B cell (primary cell): Measurements from ENCODE around the gene ZNF462. TPM values are rescaled to one million over a fixed set of nuclear protein-coding genes. Genes with fewer than 3 reads are reported as not detected.

Experiments used
- ATAC-seq: fragments of 200-7000 bp; cut with Tn5 transposase; one replicate; pipeline ENCODE4 v1.10.0; 2021; ENCODE audit warnings: low read depth, mild to moderate bottlenecking, moderate number of reproducible peaks, moderate library complexity
- CTCF ChIA-PET: fragments of 350-600 bp; sonication (Branson Sonifier 250); formaldehyde crosslinking; loops from one replicate; lab custom pipeline; 2021; ENCODE audit warnings: antibody characterized with exemption, inconsistent platforms; lab: Charles Lee
- POLR2A ChIA-PET: fragments of 350-600 bp; sonication (Branson Sonifier 250); formaldehyde crosslinking; loops from one replicate; lab custom pipeline; 2021; ENCODE audit warnings: antibody characterized with exemption; lab: Charles Lee
- DNase-seq: peaks from one replicate; pipeline ENCODE4 v3.0.0; 2013
- H2AFZ ChIP-seq: 2 replicates; pipeline ENCODE4 v1.6.1; 2012; ENCODE audit warnings: mild to moderate bottlenecking, low read depth, low read length; ENCODE audit not compliant: insufficient read depth, poor library complexity, severe bottlenecking
- H3K27ac ChIP-seq, 2 donors: 1 replicate in 1 of 2; 2 replicates in 1 of 2; pipeline ENCODE4 v1.5.1; 2012 to 2013; ENCODE audit warnings: low read length in 2 of 2, mild to moderate bottlenecking in 2 of 2, moderate library complexity in 1 of 2
- H3K27me3 ChIP-seq, 4 experiments: fragments of 200-600 bp in 1 of 4; sonication (generic) in 1 of 4; replicated peaks in 1 of 4; 1 replicate in 2 of 4; 2 replicates in 2 of 4; pipeline versions ENCODE4 v1.6.1 to v1.7.0; 2013 to 2016; ENCODE audit warnings: low read length in 3 of 4, mild to moderate bottlenecking in 2 of 4, mixed read lengths in 1 of 4, moderate library complexity in 1 of 4; ENCODE audit not compliant: insufficient read depth in 4 of 4, control insufficient read depth in 3 of 4; ENCODE audit errors: control extremely low read depth in 1 of 4
- H3K36me3 ChIP-seq, 2 experiments: replicated peaks in 1 of 2; 1 replicate in 1 of 2; 2 replicates in 1 of 2; pipeline versions ENCODE4 v1.6.1 to v1.7.1; 2013; ENCODE audit warnings: low read length in 1 of 2; ENCODE audit not compliant: insufficient read depth in 2 of 2, control insufficient read depth in 1 of 2; ENCODE audit errors: control extremely low read depth in 1 of 2, extremely low read depth in 1 of 2
- H3K4me1 ChIP-seq, 2 donors: fragments of 200-600 bp in 1 of 2; sonication (generic) in 1 of 2; 1 replicate in 1 of 2; 2 replicates in 1 of 2; pipeline versions ENCODE4 v1.5.1 to v1.6.1; 2013 to 2017; ENCODE audit warnings: low read length in 2 of 2; ENCODE audit not compliant: control insufficient read depth in 2 of 2, insufficient read depth in 2 of 2
- H3K4me2 ChIP-seq: replicated peaks from 2 replicates; pipeline ENCODE3; 2012; ENCODE audit warnings: mild to moderate bottlenecking, low read depth, low read length; ENCODE audit not compliant: poor library complexity, severe bottlenecking
- H3K4me3 ChIP-seq, 5 experiments: fragments of 200-600 bp in 1 of 5; sonication (generic) in 1 of 5; 1 replicate in 3 of 5; 2 replicates in 2 of 5; pipeline versions ENCODE4 v1.5.1 to v1.7.0; 2011 to 2016; ENCODE audit warnings: low read length in 4 of 5, mild to moderate bottlenecking in 4 of 5, low read depth in 2 of 5, control low read depth in 1 of 5, moderate library complexity in 1 of 5; ENCODE audit not compliant: insufficient read depth in 1 of 5; ENCODE audit errors: control extremely low read depth in 1 of 5, extremely low read depth in 1 of 5
- H3K79me2 ChIP-seq: fragments of 200-600 bp; sonication (generic); one replicate; pipeline ENCODE4 v1.6.0; 2016; ENCODE audit warnings: low read length; ENCODE audit not compliant: control insufficient read depth, insufficient read depth
- H3K9ac ChIP-seq: fragments of 200-600 bp; sonication (generic); 2 replicates; pipeline ENCODE4 v1.6.1; 2017; ENCODE audit warnings: mild to moderate bottlenecking, low read length, moderate library complexity
- H3K9me3 ChIP-seq, 3 donors: one replicate each; pipeline versions ENCODE4 v1.6.1 to v1.7.1; 2013; ENCODE audit warnings: low read length in 2 of 3; ENCODE audit not compliant: control insufficient read depth in 2 of 3, insufficient read depth in 1 of 3; ENCODE audit errors: control extremely low read depth in 1 of 3
- H4K20me1 ChIP-seq: 2 replicates; pipeline ENCODE4 v1.6.0; 2012; ENCODE audit warnings: mild to moderate bottlenecking, low read length; ENCODE audit not compliant: insufficient read depth, control insufficient read depth, poor library complexity, severe bottlenecking
- H3K27ac Mint-ChIP-seq: one replicate; pipeline ENCODE4 v1.8.0; 2021; ENCODE audit warnings: mixed read lengths
- H3K27me3 Mint-ChIP-seq: one replicate; pipeline ENCODE4 v1.8.0; 2021; ENCODE audit warnings: mixed read lengths
- H3K4me1 Mint-ChIP-seq: one replicate; pipeline ENCODE4 v1.8.0; 2021; ENCODE audit warnings: mixed read lengths
- H3K4me3 Mint-ChIP-seq: one replicate; pipeline ENCODE4 v1.8.0; 2021; ENCODE audit warnings: mixed read lengths
- H3K9me3 Mint-ChIP-seq: one replicate; pipeline ENCODE4 v1.8.0; 2022; ENCODE audit warnings: mixed read lengths; ENCODE audit not compliant: insufficient read depth
- CTCF ChIP-seq: fragments of 200-600 bp; IDR thresholded peaks from one replicate; pipeline ENCODE4 v1.8.0; 2022; ENCODE audit warnings: antibody characterized with exemption, mild to moderate bottlenecking
- EZH2 ChIP-seq: IDR thresholded peaks from 2 replicates; pipeline ENCODE4 v1.6.1; 2012; ENCODE audit warnings: borderline replicate concordance, low read depth, mild to moderate bottlenecking, moderate library complexity, low read length; ENCODE audit not compliant: insufficient read depth, poor library complexity, severe bottlenecking
- WGBS: methylation state at CpG from one replicate; pipeline ENCODE4 v1.1.5; 2013; ENCODE audit warnings: missing lambda C conversion rate; ENCODE audit not compliant: insufficient coverage; 5-methylcytosine and 5-hydroxymethylcytosine counted together
- intact Hi-C: fragments of 100-400 bp; cut with micrococcal nuclease; formaldehyde crosslinking; loops from one replicate; pipeline ENCODE4 v1.10.0; 2022
- polyA plus RNA-seq: library from polyadenylated mRNA; depleted of rRNA; stranded (reverse); fragments of >200 nt; gene quantifications from 2 replicates; pipeline ENCODE4 v1.2.3, GENCODE V29; 2012
- total RNA-seq, 2 donors: library from RNA; stranded (reverse); fragments of 120-200 nt in 1 of 2; gene quantifications; 1 replicate in 1 of 2; 2 replicates in 1 of 2; pipeline versions ENCODE4 v1.2.3 to v1.2.4, GENCODE V29; 2013 to 2022

ZNF462 gene
- total and polyA plus RNA-seq, 2 donors (not counting 1 experiment from before 2014, with no cell fraction given), result not detected

- Histone ChIP-seq H3K9ac (no peak overlapping the region), H3K9me3 (no peaks in the 10 kb centered on the region), H4K20me1 (no peaks in the 10 kb centered on the region), H3K4me1 (no peaks in the 10 kb centered on the region), H3K4me3 (no peak overlapping the region), H3K79me2 (no peaks in the 10 kb centered on the region), H2AFZ (no peak overlapping the region), H3K4me2 (no peak overlapping the region), H3K27me3 (no peaks in the 10 kb centered on the region), H3K36me3 (no peaks in the 10 kb centered on the region), H3K27ac (no peak overlapping the region)
- ATAC-seq, result no peak
- POLR2A ChIA-PET, result no interaction called here
- no peak for TF ChIP-seq CTCF
- no peak for TF ChIP-seq EZH2
- Mint-ChIP-seq H3K27me3 (peaks cover 3% of the 10 kb centered on the region), H3K4me1 (no peaks in the 10 kb centered on the region), H3K4me3 (no peak overlapping the region), H3K9me3 (peaks cover 4% of the 10 kb centered on the region), H3K27ac (no peak overlapping the region)
- no peak for DNase-seq
- no CpG with 5 or more reads among the region's 1 CpG for WGBS
- CTCF ChIA-PET, result no interaction called here
- intact Hi-C loops, result no loop called here
These were observed 103.5 kb downstream of the ZNF462 start for GRCh38 chr9:106966481-106966880.

- H3K79me2 ChIP-seq, result no peaks in the 10 kb centered on the region
- H2AFZ ChIP-seq, result no peak overlapping the region
- Mint-ChIP-seq H3K27ac (no peak overlapping the region), H3K9me3 (no peaks in the 10 kb centered on the region), H3K4me1 (no peaks in the 10 kb centered on the region), H3K27me3 (peaks cover 3% of the 10 kb centered on the region), H3K4me3 (no peak overlapping the region)
- ChIA-PET CTCF (no interaction called here), POLR2A (no interaction called here)
- no peaks in the 10 kb centered on the region for H3K4me1 ChIP-seq
- H3K4me2 ChIP-seq, result no peak overlapping the region
- no peak for DNase-seq
- H3K27ac ChIP-seq, result no peak overlapping the region
- H4K20me1 ChIP-seq, result no peaks in the 10 kb centered on the region
- no peak overlapping the region for H3K9ac ChIP-seq
- H3K36me3 ChIP-seq, result no peaks in the 10 kb centered on the region
- intact Hi-C loops, result no loop called here
- H3K4me3 ChIP-seq, result no peak overlapping the region
- ATAC-seq, result no peak
- no peaks in the 10 kb centered on the region for H3K9me3 ChIP-seq
- TF ChIP-seq CTCF (no peak), EZH2 (no peak)
- no peaks in the 10 kb centered on the region for H3K27me3 ChIP-seq
These were observed 106.7 kb downstream of the ZNF462 start for GRCh38 chr9:106969696-106970095.
